IMR-90 (cell line): Measurements from ENCODE around the gene INPP5A. TPM values are rescaled to one million over a fixed set of nuclear protein-coding genes. Genes with fewer than 3 reads are reported as not detected.

Source experiments
- ATAC-seq: fragments of 200-7000 bp; cut with Tn5 transposase; 2 replicates; pipeline ENCODE4 v1.9.1; 2020; ENCODE audit warnings: low read depth, mild to moderate bottlenecking, moderate library complexity
- BruUV-seq: library from RNA; stranded (reverse); fragments of 400-500 nt; replicated peaks from 2 replicates; lab custom pipeline; 2021; lab: Mats Ljungman, UMichigan
- CTCF ChIA-PET: fragments of 300-600 bp; formaldehyde crosslinking; extraction: SDS; loops from one replicate; lab custom pipeline; 2021; ENCODE audit warnings: antibody characterized with exemption; lab: Yijun Ruan, JAX
- POLR2A ChIA-PET: fragments of 300-600 bp; sonication (Branson Sonifier 250); formaldehyde crosslinking; loops from one replicate; lab custom pipeline; 2022; ENCODE audit warnings: antibody characterized with exemption; ENCODE audit not compliant: unreplicated experiment; lab: Charles Lee
- DNase-seq: peaks from one replicate; pipeline ENCODE4 v3.0.0; 2013
- H2AFZ ChIP-seq: replicated peaks from 2 replicates; pipeline ENCODE3; 2013; ENCODE audit warnings: low read length, mild to moderate bottlenecking; ENCODE audit not compliant: poor library complexity
- H2AK5ac ChIP-seq: 2 replicates; pipeline ENCODE4 v1.6.1; 2013; ENCODE audit warnings: low read depth, low read length, inconsistent platforms
- H2AK9ac ChIP-seq: replicated peaks from 2 replicates; pipeline ENCODE3; 2013; ENCODE audit warnings: mild to moderate bottlenecking, low read depth, low read length, moderate library complexity; ENCODE audit not compliant: poor library complexity
- H2BK120ac ChIP-seq: 2 replicates; pipeline ENCODE4 v1.6.1; 2013; ENCODE audit warnings: low read depth, low read length, inconsistent platforms
- H2BK15ac ChIP-seq: 3 replicates; pipeline ENCODE4 v1.6.1; 2013; ENCODE audit warnings: low read depth, low read length, inconsistent platforms
- H2BK20ac ChIP-seq: 2 replicates; pipeline ENCODE4 v1.6.1; 2013; ENCODE audit warnings: low read depth, mild to moderate bottlenecking, inconsistent platforms, low read length, moderate library complexity
- H2BK5ac ChIP-seq: 2 replicates; pipeline ENCODE4 v1.6.1; 2013; ENCODE audit warnings: mild to moderate bottlenecking, low read depth, low read length, inconsistent platforms; ENCODE audit not compliant: poor library complexity, severe bottlenecking
- H3K14ac ChIP-seq: replicated peaks from 2 replicates; pipeline ENCODE4 v1.6.1; 2013; ENCODE audit warnings: low read depth, low read length, inconsistent platforms
- H3K18ac ChIP-seq: 2 replicates; pipeline ENCODE4 v1.6.1; 2013; ENCODE audit warnings: low read depth, low read length, control low read depth
- H3K23ac ChIP-seq: 2 replicates; pipeline ENCODE4 v1.6.1; 2013; ENCODE audit warnings: low read depth, low read length, inconsistent platforms
- H3K27ac ChIP-seq: 2 replicates; pipeline ENCODE4 v1.5.1; 2013; ENCODE audit warnings: mild to moderate bottlenecking, control low read depth, low read length; ENCODE audit not compliant: insufficient read depth
- H3K27me3 ChIP-seq: 2 replicates; pipeline ENCODE4 v1.6.1; 2013; ENCODE audit warnings: low read length; ENCODE audit not compliant: control insufficient read depth, insufficient read depth
- H3K36me3 ChIP-seq: 2 replicates; pipeline ENCODE4 v1.6.1; 2013; ENCODE audit warnings: low read length, mixed read lengths; ENCODE audit not compliant: control insufficient read depth, insufficient read depth
- H3K4ac ChIP-seq: 2 replicates; pipeline ENCODE4 v1.6.1; 2013; ENCODE audit warnings: low read depth, low read length, inconsistent platforms
- H3K4me1 ChIP-seq: 2 replicates; pipeline ENCODE4 v1.6.1; 2013; ENCODE audit warnings: low read length, mixed read lengths; ENCODE audit not compliant: control insufficient read depth, insufficient read depth
- H3K4me2 ChIP-seq: 2 replicates; pipeline ENCODE4 v1.6.1; 2013; ENCODE audit warnings: low read depth, mild to moderate bottlenecking, control low read depth, low read length, moderate library complexity
- H3K4me3 ChIP-seq: 2 replicates; pipeline ENCODE4 v1.5.1; 2013; ENCODE audit warnings: low read depth, mild to moderate bottlenecking, control low read depth, low read length, moderate library complexity; ENCODE audit not compliant: insufficient read depth
- H3K56ac ChIP-seq: 2 replicates; pipeline ENCODE4 v1.6.1; 2013; ENCODE audit warnings: low read length, inconsistent platforms; ENCODE audit not compliant: insufficient read depth; ENCODE audit errors: extremely low read depth
- H3K79me1 ChIP-seq, 2 experiments: 2 replicates each; pipeline ENCODE4 v1.6.1; 2013; ENCODE audit warnings: low read length in 2 of 2, inconsistent platforms in 1 of 2, low read depth in 1 of 2
- H3K9ac ChIP-seq: 2 replicates; pipeline ENCODE4 v1.6.1; 2013; ENCODE audit warnings: low read depth, low read length, control low read depth
- H3K9me1 ChIP-seq: 2 replicates; pipeline ENCODE4 v1.6.1; 2013; ENCODE audit warnings: low read length, inconsistent platforms; ENCODE audit not compliant: insufficient read depth
- H3K9me3 ChIP-seq: 2 replicates; pipeline ENCODE4 v1.6.1; 2013; ENCODE audit warnings: low read length; ENCODE audit not compliant: control insufficient read depth, insufficient read depth
- H4K20me1 ChIP-seq: 2 replicates; pipeline ENCODE4 v1.6.1; 2013; ENCODE audit warnings: low read length, inconsistent platforms; ENCODE audit not compliant: insufficient read depth
- H4K5ac ChIP-seq: 2 replicates; pipeline ENCODE4 v1.6.1; 2013; ENCODE audit warnings: mild to moderate bottlenecking, low read depth, low read length, control low read depth
- H4K8ac ChIP-seq, 2 experiments: 2 replicates each; pipeline ENCODE4 v1.6.1; 2013; ENCODE audit warnings: low read depth in 2 of 2, low read length in 2 of 2, control low read depth in 1 of 2, inconsistent platforms in 1 of 2
- H4K91ac ChIP-seq: 2 replicates; pipeline ENCODE4 v1.6.1; 2013; ENCODE audit warnings: low read depth, low read length, inconsistent platforms; ENCODE audit not compliant: insufficient read depth
- BHLHE40 ChIP-seq: fragments of 150-350 bp; IDR thresholded peaks from 2 replicates; pipeline ENCODE4 v1.6.1; 2016; ENCODE audit warnings: mild to moderate bottlenecking, low read depth, low read length
- CEBPB ChIP-seq: IDR thresholded peaks from 2 replicates; pipeline ENCODE4 v1.6.1; 2012; ENCODE audit warnings: low read depth, low read length, improper control_type of control experiment
- CHD1 ChIP-seq: IDR thresholded peaks from 2 replicates; pipeline ENCODE4 v1.6.1; 2012; ENCODE audit warnings: low read depth, low read length, improper control_type of control experiment
- FOS ChIP-seq: fragments of 150-350 bp; IDR thresholded peaks from 2 replicates; pipeline ENCODE4 v1.6.1; 2016; ENCODE audit warnings: low read depth, low read length
- MAFK ChIP-seq: IDR thresholded peaks from 2 replicates; pipeline ENCODE4 v1.6.1; 2012; ENCODE audit warnings: low read depth, low read length, improper control_type of control experiment
- MAZ ChIP-seq: IDR thresholded peaks from 2 replicates; pipeline ENCODE4 v1.6.1; 2012; ENCODE audit warnings: low read depth, mild to moderate bottlenecking, low read length, improper control_type of control experiment, moderate library complexity, borderline replicate concordance
- MXI1 ChIP-seq: IDR thresholded peaks from 2 replicates; pipeline ENCODE4 v1.6.1; 2012; ENCODE audit warnings: low read depth, mild to moderate bottlenecking, low read length, moderate library complexity, borderline replicate concordance
- NFE2L2 ChIP-seq: fragments of 150-350 bp; IDR thresholded peaks from 2 replicates; pipeline ENCODE4 v1.6.1; 2016; ENCODE audit warnings: low read depth, mild to moderate bottlenecking, low read length
- POLR2A ChIP-seq: IDR thresholded peaks from 2 replicates; pipeline ENCODE4 v1.6.1; 2012; ENCODE audit warnings: mild to moderate bottlenecking, low read depth, low read length
- RAD21 ChIP-seq: IDR thresholded peaks from 2 replicates; pipeline ENCODE4 v1.6.1; 2012; ENCODE audit warnings: low read length, improper control_type of control experiment
- RCOR1 ChIP-seq: IDR thresholded peaks from 2 replicates; pipeline ENCODE4 v1.6.1; 2012; ENCODE audit warnings: mild to moderate bottlenecking, low read length, improper control_type of control experiment; ENCODE audit not compliant: insufficient replicate concordance
- RFX5 ChIP-seq: IDR thresholded peaks from 2 replicates; pipeline ENCODE4 v1.8.0; 2012; ENCODE audit warnings: low read depth, mild to moderate bottlenecking, low read length, moderate library complexity
- SMC3 ChIP-seq: fragments of 150-350 bp; IDR thresholded peaks from 2 replicates; pipeline ENCODE4 v1.6.1; 2016; ENCODE audit warnings: low read depth, mild to moderate bottlenecking, antibody characterized with exemption, low read length, moderate library complexity
- WGBS, 2 experiments: methylation state at CpG; one replicate each; pipeline versions ENCODE4 v1.1.5 to v1.1.7; 2013; ENCODE audit warnings: missing lambda C conversion rate in 2 of 2; ENCODE audit not compliant: insufficient read length in 1 of 2; ENCODE audit errors: extremely low coverage in 2 of 2; 5-methylcytosine and 5-hydroxymethylcytosine counted together
- dilution Hi-C: fragments of 300-500 bp; cut with HindIII; formaldehyde crosslinking; loops from one replicate; pipeline ENCODE4 v1.14.3; 2018; ENCODE audit warnings: low sequenced_read_pairs; ENCODE audit not compliant: unreplicated experiment
- in situ Hi-C: fragments of 300-500 bp; cut with MboI; formaldehyde crosslinking; loops from 3 replicates; pipeline ENCODE4 v1.14.3; 2019; ENCODE audit warnings: low sequenced_read_pairs, inconsistent platforms, mixed read lengths
- intact Hi-C: fragments of 100-400 bp; cut with micrococcal nuclease; formaldehyde crosslinking; loops from 2 replicates; pipeline ENCODE4 v1.10.0; 2022
- polyA plus RNA-seq, 3 experiments: library from polyadenylated mRNA; depleted of rRNA; stranded (reverse); fragments of >200 nt; gene quantifications; 2 replicates each; pipeline ENCODE4 v1.2.3, GENCODE V29; 2012; ENCODE audit warnings: low replicate concordance in 1 of 3
- total RNA-seq: library from RNA; depleted of rRNA; stranded (reverse); fragments of >200 nt; gene quantifications from 2 replicates; pipeline ENCODE4 v1.2.3, GENCODE V29; 2012
- TF ChIP-seq, protein P1 (sequence below): conservative IDR thresholded peaks from 2 replicates; pipeline ENCODE4 v1.5.1; 2012; ENCODE audit warnings: mild to moderate bottlenecking, low read depth, low read length, improper control_type of control experiment
- TF ChIP-seq, protein P2 (sequence below): fragments of 150-350 bp; IDR thresholded peaks from 2 replicates; pipeline ENCODE4 v1.6.1; 2016; ENCODE audit warnings: low read depth, mild to moderate bottlenecking, low read length, moderate library complexity, borderline replicate concordance
- TF ChIP-seq, protein P3 (sequence below): fragments of 150-350 bp; IDR thresholded peaks from 2 replicates; pipeline ENCODE4 v1.6.1; 2017; ENCODE audit warnings: mild to moderate bottlenecking, antibody characterized with exemption, low read length, low read depth

INPP5A gene
- total and polyA plus RNA-seq, 2 of the 4 experiments (the other 2 are of a cell fraction): 21.4 to 36.7 TPM

DNA sequence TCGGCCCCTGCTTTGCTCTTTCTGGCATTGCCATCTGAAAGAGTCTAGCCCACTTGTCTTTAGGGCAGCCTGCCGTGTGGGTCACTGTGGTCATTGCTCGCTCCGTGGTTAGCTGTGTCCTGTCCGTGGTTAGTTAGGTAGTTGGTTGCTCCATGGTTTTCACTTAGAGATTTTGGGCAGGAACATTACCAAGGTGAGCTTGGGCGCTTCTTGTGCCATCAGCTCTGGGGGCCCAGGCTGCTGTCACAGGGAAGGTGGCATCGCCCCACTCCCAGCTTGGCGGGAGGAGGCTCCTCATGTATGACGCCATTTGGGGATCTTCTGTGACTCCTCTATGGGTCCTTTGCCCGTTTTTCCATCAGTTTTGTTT, 53.1 kb downstream of the INPP5A start:
- Histone ChIP-seq H2AFZ (no peak overlapping the region), H4K91ac (no peak overlapping the region), H3K9ac (no peak overlapping the region), H2BK15ac (no peak overlapping the region), H3K4me1 (peaks cover 10% of the 10 kb centered on the region), H3K23ac (no peak overlapping the region), H3K4me2 (no peak overlapping the region), H3K4ac (no peak overlapping the region), H2AK9ac (no peak overlapping the region), H3K56ac (no peak overlapping the region), H2BK5ac (no peak overlapping the region), H3K27ac (no peak overlapping the region), H4K5ac (no peak overlapping the region), H4K20me1 (peaks cover 96% of the 10 kb centered on the region), H3K4me3 (no peak overlapping the region), H3K27me3 (peaks cover 8% of the 10 kb centered on the region; the same call in 1 of the 2 replicates), H3K79me1 (peaks cover 30 to 81% of the 10 kb centered on the region in 2 experiments), H3K18ac (no peak overlapping the region), H3K36me3 (no peaks in the 10 kb centered on the region), H2AK5ac (peak overlapping the region; percentile 25; the same call in 1 of the 2 replicates), H3K9me1 (peaks cover 30% of the 10 kb centered on the region), H4K8ac (no peak overlapping the region), H2BK120ac (no peak overlapping the region), H3K14ac (no peak overlapping the region), H3K9me3 (no peaks in the 10 kb centered on the region; the same call in 1 of the 2 replicates), H2BK20ac (no peak overlapping the region)
- ChIA-PET POLR2A (no interaction called here), CTCF (no interaction called here)
- intact Hi-C loops (no loop called here), dilution Hi-C loops (no loop called here), in situ Hi-C loops (no loop called here)
- no peak for TF ChIP-seq RAD21
- TF ChIP-seq, protein P1, sequence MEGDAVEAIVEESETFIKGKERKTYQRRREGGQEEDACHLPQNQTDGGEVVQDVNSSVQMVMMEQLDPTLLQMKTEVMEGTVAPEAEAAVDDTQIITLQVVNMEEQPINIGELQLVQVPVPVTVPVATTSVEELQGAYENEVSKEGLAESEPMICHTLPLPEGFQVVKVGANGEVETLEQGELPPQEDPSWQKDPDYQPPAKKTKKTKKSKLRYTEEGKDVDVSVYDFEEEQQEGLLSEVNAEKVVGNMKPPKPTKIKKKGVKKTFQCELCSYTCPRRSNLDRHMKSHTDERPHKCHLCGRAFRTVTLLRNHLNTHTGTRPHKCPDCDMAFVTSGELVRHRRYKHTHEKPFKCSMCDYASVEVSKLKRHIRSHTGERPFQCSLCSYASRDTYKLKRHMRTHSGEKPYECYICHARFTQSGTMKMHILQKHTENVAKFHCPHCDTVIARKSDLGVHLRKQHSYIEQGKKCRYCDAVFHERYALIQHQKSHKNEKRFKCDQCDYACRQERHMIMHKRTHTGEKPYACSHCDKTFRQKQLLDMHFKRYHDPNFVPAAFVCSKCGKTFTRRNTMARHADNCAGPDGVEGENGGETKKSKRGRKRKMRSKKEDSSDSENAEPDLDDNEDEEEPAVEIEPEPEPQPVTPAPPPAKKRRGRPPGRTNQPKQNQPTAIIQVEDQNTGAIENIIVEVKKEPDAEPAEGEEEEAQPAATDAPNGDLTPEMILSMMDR: no peak
- no peak for TF ChIP-seq BHLHE40
- TF ChIP-seq POLR2A: no peak
- TF ChIP-seq, protein P2, sequence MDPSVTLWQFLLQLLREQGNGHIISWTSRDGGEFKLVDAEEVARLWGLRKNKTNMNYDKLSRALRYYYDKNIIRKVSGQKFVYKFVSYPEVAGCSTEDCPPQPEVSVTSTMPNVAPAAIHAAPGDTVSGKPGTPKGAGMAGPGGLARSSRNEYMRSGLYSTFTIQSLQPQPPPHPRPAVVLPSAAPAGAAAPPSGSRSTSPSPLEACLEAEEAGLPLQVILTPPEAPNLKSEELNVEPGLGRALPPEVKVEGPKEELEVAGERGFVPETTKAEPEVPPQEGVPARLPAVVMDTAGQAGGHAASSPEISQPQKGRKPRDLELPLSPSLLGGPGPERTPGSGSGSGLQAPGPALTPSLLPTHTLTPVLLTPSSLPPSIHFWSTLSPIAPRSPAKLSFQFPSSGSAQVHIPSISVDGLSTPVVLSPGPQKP: no peak
- no peak for TF ChIP-seq NFE2L2
- TF ChIP-seq RCOR1: no peak
- TF ChIP-seq SMC3: no peak
- TF ChIP-seq, protein P3, sequence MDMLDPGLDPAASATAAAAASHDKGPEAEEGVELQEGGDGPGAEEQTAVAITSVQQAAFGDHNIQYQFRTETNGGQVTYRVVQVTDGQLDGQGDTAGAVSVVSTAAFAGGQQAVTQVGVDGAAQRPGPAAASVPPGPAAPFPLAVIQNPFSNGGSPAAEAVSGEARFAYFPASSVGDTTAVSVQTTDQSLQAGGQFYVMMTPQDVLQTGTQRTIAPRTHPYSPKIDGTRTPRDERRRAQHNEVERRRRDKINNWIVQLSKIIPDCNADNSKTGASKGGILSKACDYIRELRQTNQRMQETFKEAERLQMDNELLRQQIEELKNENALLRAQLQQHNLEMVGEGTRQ: no peak
- no peak for TF ChIP-seq CHD1
- no peak for TF ChIP-seq RFX5
- TF ChIP-seq FOS: no peak
- TF ChIP-seq MAFK: no peak
- TF ChIP-seq MXI1: no peak
- TF ChIP-seq CEBPB: no peak
- TF ChIP-seq MAZ: no peak
- ATAC-seq (0 out of 2 replicates have a peak, but pooled peaks have one; percentile 10), DNase-seq (no peak)
- BruUV-seq: no TSS peak
- 86% methylated on average over 6 of the region's 10 CpGs; no CpG with 5 or more reads in 1 of the 2 experiments for WGBS, 2 experiments
